Measurements from ENCODE around the gene RPP40. TPM values are rescaled to one million over a fixed set of nuclear protein-coding genes. Genes with fewer than 3 reads are reported as not detected.
"Not testable (repeated sequence)": the region's sequence is repeated elsewhere in the genome, so short reads cannot be mapped to it uniquely, and the experiment has no call there.

Gene RPP40
- total RNA-seq, 4 donors from 2014 or later, result 5.1 to 16.4 (median 12.2) TPM

GRCh38 chr6:5014072-5014561 is 10.3 kb upstream of the RPP40 start:
- ATAC-seq (no peak), DNase-seq (no peak)
- no peak overlapping the region for H3K4me3 ChIP-seq
- intact Hi-C loops (cut with DNase I; ENCODE audit: low total_unique reads) (no loop called here), in situ Hi-C loops (cut with MboI; ENCODE audit: low sequenced_read_pairs in 4 of 4) (no loop called here)
- H3K27ac ChIP-seq, result no peak overlapping the region
- no peaks in the 10 kb centered on the region for H3K27me3 ChIP-seq
- no peaks in the 10 kb centered on the region for H3K9me3 ChIP-seq
- H3K36me3 ChIP-seq, result no peaks in the 10 kb centered on the region
- H3K4me1 ChIP-seq, result no peaks in the 10 kb centered on the region
- no peak for TF ChIP-seq POLR2A (IDR thresholded peaks at IDR 0.05)
- no peak for TF ChIP-seq CTCF (IDR thresholded peaks at IDR 0.05 in 4 of 5, conservative IDR thresholded peaks at IDR 0.05 in 1 of 5)

GRCh38 chr6:5012519-5012918 is 8.7 kb upstream of the RPP40 start:
- no peaks in the 10 kb centered on the region for H3K36me3 ChIP-seq
- TF ChIP-seq CTCF (IDR thresholded peaks at IDR 0.05 in 4 of 5, conservative IDR thresholded peaks at IDR 0.05 in 1 of 5) (no peak), POLR2A (IDR thresholded peaks at IDR 0.05) (no peak)
- DNase-seq, result no peak

GRCh38 chr6:5011346-5011745 is 7.5 kb upstream of the RPP40 start:
- Histone ChIP-seq H3K27ac (no peak overlapping the region), H3K36me3 (no peaks in the 10 kb centered on the region), H3K4me1 (no peaks in the 10 kb centered on the region), H3K4me3 (no peak overlapping the region), H3K9me3 (no peaks in the 10 kb centered on the region), H3K27me3 (no peaks in the 10 kb centered on the region)
- ATAC-seq (no peak), DNase-seq (no peak)
- intact Hi-C loops (cut with DNase I; ENCODE audit: low total_unique reads), result no loop called here
- no peak for TF ChIP-seq POLR2A (IDR thresholded peaks at IDR 0.05)
- in situ Hi-C loops (cut with MboI; ENCODE audit: low sequenced_read_pairs in 4 of 4), result no loop called here

More at GRCh38 chr6:5012519-5012918, 8.7 kb upstream of the RPP40 start:
- intact Hi-C loops (cut with DNase I; ENCODE audit: low total_unique reads) (no loop called here), in situ Hi-C loops (cut with MboI; ENCODE audit: low sequenced_read_pairs in 4 of 4) (no loop called here)
- Histone ChIP-seq H3K9me3 (no peaks in the 10 kb centered on the region), H3K27ac (no peak overlapping the region), H3K27me3 (no peaks in the 10 kb centered on the region), H3K4me3 (no peak overlapping the region), H3K4me1 (no peaks in the 10 kb centered on the region)
- no peak for ATAC-seq

GRCh38 chr6:5007531-5007930 is 3.7 kb upstream of the RPP40 start:
- Histone ChIP-seq H3K4me3 (no peak overlapping the region), H3K4me1 (peaks cover 5 to 7% of the 10 kb centered on the region in 2 donors), H3K27ac (no peak overlapping the region), H3K36me3 (no peaks in the 10 kb centered on the region), H3K9me3 (no peaks in the 10 kb centered on the region), H3K27me3 (no peaks in the 10 kb centered on the region)
- no peak for DNase-seq
- no peak for ATAC-seq
- in situ Hi-C loops (cut with MboI; ENCODE audit: low sequenced_read_pairs in 4 of 4), result no loop called here
- TF ChIP-seq POLR2A (IDR thresholded peaks at IDR 0.05) (no peak), CTCF (IDR thresholded peaks at IDR 0.05 in 4 of 5, conservative IDR thresholded peaks at IDR 0.05 in 1 of 5) (no peak)
- intact Hi-C loops (cut with DNase I; ENCODE audit: low total_unique reads), result no loop called here

- peaks cover 0 to 7% of the 10 kb centered on the region in 2 donors for H3K36me3 ChIP-seq
- in situ Hi-C loops (cut with MboI; ENCODE audit: low sequenced_read_pairs in 4 of 4), result no loop called here
- no peaks in the 10 kb centered on the region for H3K27me3 ChIP-seq
- TF ChIP-seq POLR2A (IDR thresholded peaks at IDR 0.05) (no peak), CTCF (IDR thresholded peaks at IDR 0.05 in 4 of 5, conservative IDR thresholded peaks at IDR 0.05 in 1 of 5) (no peak)
- intact Hi-C loops (cut with DNase I; ENCODE audit: low total_unique reads), result no loop called here
- no peak overlapping the region for H3K27ac ChIP-seq
- no peaks in the 10 kb centered on the region for H3K9me3 ChIP-seq
- DNase-seq (no peak), ATAC-seq (no peak)
- H3K4me1 ChIP-seq, result peaks cover 5 to 7% of the 10 kb centered on the region in 2 donors
- H3K4me3 ChIP-seq, result no peak overlapping the region
Observed at GRCh38 chr6:5006222-5006621, 2.4 kb upstream of the RPP40 start.

GRCh38 chr6:5005038-5005433 is 1.2 kb upstream of the RPP40 start:
- H3K27ac ChIP-seq; in situ Hi-C loops (cut with MboI; ENCODE audit: low sequenced_read_pairs in 4 of 4); H3K4me3 ChIP-seq; ATAC-seq; DNase-seq; H3K4me1 ChIP-seq; H3K9me3 ChIP-seq; intact Hi-C loops (cut with DNase I; ENCODE audit: low total_unique reads); H3K27me3 ChIP-seq: not testable (repeated sequence)
- H3K36me3 ChIP-seq, result peaks cover 0 to 17% of the 10 kb centered on the region in 2 donors

All from gastrocnemius medialis (tissue), 4 donors.